GM19193 (cell line): ENCODE results near the gene STON1.

ENCODE experiments used
- POLR2A ChIP-seq: IDR thresholded peaks from 4 replicates; pipeline ENCODE4 v1.6.1; 2011; ENCODE audit not compliant: insufficient read depth, insufficient read length; ENCODE audit errors: extremely low read depth

STON1 gene

GRCh38 chr2:48543895-48544294, 13.9 kb downstream of the STON1 start:
- TF ChIP-seq POLR2A, result no peak

GRCh38 chr2:48545244-48545643, 15.3 kb downstream of the STON1 start:
- no peak for TF ChIP-seq POLR2A

GRCh38 chr2:48548840-48549239, 18.9 kb downstream of the STON1 start:
- TF ChIP-seq POLR2A, result no peak

GRCh38 chr2:48549972-48550371, 20.0 kb downstream of the STON1 start:
- TF ChIP-seq POLR2A, result no peak

- TF ChIP-seq POLR2A, result no peak
Observed at GRCh38 chr2:48551548-48551947, 21.6 kb downstream of the STON1 start.

GRCh38 chr2:48558456-48558855, 28.5 kb downstream of the STON1 start:
- TF ChIP-seq POLR2A, result no peak

GRCh38 chr2:48560546-48561209, 30.7 kb downstream of the STON1 start:
- no peak for TF ChIP-seq POLR2A

GRCh38 chr2:48562281-48562680, 32.3 kb downstream of the STON1 start:
- no peak for TF ChIP-seq POLR2A

GRCh38 chr2:48566592-48567310, 36.8 kb downstream of the STON1 start:
- no peak for TF ChIP-seq POLR2A

GRCh38 chr2:48567671-48568070, 37.7 kb downstream of the STON1 start:
- no peak for TF ChIP-seq POLR2A

- TF ChIP-seq POLR2A, result no peak
Observed at GRCh38 chr2:48568547-48568946, 38.6 kb downstream of the STON1 start.

GRCh38 chr2:48569433-48569832, 39.5 kb downstream of the STON1 start:
- no peak for TF ChIP-seq POLR2A

GRCh38 chr2:48572816-48573215, 42.9 kb downstream of the STON1 start:
- no peak for TF ChIP-seq POLR2A

- no peak for TF ChIP-seq POLR2A
Observed at GRCh38 chr2:48574353-48575287, 44.7 kb downstream of the STON1 start.

GRCh38 chr2:48578313-48578712, 48.4 kb downstream of the STON1 start:
- no peak for TF ChIP-seq POLR2A
